Stimulated activated CD4-positive, alpha-beta T cell treated with anti-CD3 and anti-CD28 coated beads, Interleukin-1b, Interleukin-23, amount 100 ng/mL, for 4 hours (primary cell): Measurements from ENCODE around the gene FRMD4A.
A peak's percentile ranks its signal among the peaks of the same experiment; 100 is the strongest.
"Not testable (repeated sequence)": the region's sequence is repeated elsewhere in the genome, so short reads cannot be mapped to it uniquely, and the experiment has no call there.

ENCODE experiments used
- DNase-seq, 2 donors: peaks; one replicate each; pipeline ENCODE4 v3.0.0-alpha.2; 2020; ENCODE audit warnings: low read depth in 2 of 2

The FRMD4A gene

DNA sequence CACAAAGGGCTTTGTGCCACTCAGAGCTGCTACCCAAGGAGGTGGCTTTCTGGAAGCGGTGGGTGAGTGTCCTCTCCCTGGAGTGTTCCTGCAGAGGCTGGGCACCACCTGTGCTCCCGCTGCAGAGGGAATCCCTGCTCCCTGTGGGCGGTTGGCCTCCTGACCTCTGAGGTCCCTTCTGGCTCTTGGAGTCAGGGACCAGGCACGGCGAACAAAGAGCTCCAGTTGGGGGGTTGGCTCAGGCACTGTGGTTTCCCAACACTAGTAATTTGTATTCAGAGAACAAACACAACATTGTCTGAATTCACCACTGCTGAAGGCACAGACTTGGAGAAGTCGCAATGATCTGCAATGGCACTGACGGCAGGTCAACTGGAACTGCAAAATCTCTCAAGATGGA lies 415.0 kb downstream of the FRMD4A start:
- no peak for DNase-seq

DNA sequence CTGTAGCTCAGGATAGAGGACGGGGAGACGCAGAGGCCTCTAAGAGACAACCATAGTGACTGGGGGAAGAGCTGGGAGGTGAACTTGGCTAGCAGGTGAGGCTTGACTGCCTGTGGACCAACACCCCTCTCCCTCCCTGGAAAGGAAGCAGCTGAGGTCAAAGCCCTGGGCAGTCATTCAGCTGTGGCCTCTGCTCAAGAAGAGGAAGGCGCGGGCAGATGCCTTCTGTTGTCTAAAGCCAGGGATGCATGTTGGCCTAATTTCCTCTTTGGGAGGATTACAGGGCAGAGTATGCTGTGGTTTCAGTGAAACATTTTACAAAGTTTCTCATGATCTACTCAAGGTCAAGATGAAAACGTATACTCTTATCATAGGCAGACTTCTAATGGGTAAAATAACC lies 416.8 kb downstream of the FRMD4A start:
- no peak for DNase-seq

DNA sequence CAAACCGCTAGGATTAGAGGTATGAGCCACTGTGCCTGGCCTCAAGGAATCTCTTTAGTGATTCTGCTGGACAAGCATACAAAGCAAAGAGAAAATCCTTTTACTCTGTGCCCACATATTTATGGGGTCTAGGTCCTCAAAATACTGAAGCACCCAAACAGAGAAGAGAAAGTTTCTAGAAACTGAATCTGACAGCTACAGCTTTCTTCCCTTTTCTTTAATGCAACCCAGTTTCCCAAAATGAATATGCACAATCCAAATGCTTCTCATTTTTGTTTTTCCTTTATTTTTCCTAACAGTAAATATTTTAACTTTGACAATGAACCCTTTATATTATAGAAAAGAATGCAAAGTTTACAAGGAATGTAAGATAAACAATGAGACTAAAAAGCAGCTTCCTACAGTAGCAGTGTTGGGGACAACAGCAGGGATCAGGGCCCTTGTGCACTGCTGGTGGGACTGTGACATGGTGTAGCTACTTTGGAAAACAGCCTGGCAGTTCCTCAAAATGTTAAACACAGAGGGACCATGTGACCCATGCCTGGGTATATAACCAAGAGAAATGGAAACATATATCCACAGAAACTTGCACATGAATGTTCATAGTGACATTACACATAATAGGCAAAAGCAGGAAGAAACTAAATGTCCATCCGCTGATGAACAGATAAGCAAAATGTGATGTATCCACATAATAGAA lies 418.8 kb downstream of the FRMD4A start:
- no peak for DNase-seq

DNA sequence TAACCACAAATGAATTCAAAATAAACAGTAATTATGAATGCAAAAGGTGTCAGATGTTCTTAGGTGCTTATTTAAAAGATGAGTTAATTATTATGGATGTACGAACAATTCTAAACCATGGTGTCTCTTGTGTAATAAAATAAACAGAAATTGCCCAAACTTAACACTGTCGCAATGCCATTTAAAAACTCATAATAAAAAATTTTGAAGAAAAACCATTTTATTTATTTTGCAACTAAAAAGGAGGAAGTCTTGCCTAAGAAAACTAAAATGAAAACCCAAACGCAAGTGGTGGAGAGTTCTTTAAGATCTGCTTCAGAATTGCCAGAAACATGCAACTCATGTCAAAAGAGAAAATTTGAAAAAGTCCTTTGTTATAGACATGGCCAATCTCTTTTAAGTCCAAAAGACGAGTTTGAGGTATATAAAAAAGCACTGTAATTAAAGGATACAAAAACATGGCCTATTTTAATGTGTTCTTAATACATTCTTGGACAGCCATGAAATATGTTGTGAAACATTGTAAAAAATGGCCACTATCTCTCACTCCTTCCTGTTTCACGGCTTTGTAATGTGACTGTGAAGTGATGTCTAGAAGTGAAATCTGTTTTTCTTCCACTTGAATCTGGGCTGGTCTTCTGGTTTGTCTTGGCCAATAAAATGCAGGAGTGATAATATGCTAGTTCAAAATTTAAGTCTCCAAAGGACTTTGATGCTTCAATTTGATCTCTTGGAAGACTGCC lies 421.0 kb downstream of the FRMD4A start:
- DNase-seq, result no peak

DNA sequence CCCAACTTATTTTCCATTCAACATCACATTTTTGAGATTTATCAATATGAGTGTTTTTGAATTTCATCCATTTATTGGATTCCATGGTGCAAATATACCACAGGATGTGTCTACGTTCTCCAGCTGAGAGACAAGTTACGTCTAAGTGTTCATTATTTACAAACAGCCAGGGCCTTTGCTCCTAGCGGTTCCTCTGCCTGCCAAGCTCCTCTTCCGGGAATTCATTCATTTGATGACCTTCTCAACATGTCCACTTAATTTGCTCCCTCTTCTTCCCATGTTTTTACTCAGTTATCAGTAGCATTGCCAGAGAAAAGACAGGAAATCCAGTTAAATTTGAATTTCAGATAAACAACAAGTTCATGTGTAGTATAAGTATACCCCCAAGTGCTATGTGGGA lies 422.2 kb downstream of the FRMD4A start:
- no peak for DNase-seq

DNA sequence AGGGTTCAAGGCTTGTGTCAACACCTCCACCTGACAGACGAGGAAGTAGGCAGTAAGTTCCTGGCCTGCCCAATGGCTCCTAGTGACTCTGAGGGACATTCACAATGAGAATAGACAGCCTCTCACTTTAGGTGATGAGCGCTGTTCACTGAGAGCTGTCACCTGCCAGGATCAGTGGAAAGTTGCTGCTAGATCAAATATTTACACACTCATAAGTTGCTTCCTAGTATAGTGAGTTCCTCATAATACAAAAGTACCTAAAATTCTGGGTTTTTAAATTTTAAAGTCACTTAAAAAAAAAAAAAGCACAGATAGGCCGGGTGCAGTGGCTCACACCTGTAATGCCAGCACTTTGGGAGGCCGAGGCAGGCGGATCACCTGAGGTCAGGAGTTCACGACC lies 423.2 kb downstream of the FRMD4A start:
- no peak for DNase-seq

DNA sequence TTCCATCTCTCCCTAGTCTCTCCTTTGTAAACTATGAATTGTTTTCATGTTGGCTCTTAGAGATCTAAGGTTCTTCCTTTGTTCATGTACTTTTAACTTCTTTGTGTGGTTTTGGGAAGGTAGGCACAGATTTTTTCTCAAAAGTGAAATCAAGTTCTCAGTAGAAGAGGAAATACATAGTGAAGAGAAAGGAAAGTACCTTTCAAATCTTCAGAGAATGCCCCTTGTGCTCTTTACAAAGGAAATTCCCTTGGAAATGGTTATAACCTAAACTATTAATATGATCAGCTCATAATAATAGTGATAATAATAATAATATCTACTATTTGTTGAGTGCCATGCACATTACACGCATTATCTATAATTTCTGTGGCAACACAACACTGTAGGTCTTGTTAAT lies 425.4 kb downstream of the FRMD4A start:
- no peak for DNase-seq

DNA sequence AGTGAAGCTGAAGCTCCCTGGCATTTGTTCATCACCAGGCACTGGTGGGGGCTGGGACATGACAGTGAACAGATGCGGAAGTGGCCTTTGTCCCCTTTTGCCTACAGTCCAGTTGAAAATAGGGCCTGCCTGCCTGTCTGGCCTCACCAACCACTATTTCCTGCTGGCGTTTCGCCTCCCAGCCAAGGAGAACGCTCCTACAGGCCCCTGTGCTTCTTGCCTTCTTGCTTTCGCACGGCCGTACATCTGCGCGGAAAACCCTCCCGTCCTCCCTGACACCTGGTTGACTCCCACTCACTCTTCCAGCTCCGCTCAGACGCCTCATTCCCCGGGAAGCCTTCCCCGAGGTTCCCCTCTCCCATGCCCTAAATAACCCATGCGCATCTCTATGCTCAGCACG lies 426.7 kb downstream of the FRMD4A start:
- DNase-seq, result no peak

DNA sequence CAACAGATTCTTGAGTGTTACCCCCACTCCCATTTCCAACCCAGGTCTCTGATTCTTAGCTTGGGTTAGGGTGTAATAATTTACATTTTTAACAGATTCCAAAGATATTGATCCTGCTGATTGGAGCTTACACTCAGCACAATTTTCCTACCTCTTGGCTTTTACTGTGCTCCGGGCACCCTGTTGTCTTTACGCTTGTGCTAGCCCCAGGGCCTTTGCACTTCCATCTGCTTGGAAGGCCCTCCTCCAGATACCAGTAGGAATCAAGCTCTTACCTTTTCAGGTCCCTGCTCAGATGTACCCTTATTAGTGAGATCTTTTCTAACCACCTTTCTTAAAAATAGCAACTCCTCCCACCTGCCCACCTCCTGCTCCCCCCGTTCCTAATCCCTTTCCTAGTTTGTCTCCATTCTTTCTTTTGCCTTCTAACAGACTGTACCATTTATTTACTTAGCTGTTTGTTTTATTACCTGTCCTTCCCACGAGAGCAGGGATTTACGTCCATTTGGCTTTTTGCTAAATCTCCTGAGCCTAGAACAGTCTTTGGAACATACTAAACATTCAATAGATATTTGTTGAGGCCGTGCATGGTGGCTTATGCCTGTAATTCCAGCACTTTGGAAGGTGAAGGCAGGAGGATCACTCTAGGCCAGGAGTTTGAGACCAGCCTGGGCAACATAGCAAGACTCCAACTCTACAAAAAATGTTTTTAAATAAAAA lies 427.7 kb downstream of the FRMD4A start:
- DNase-seq, result no peak

DNA sequence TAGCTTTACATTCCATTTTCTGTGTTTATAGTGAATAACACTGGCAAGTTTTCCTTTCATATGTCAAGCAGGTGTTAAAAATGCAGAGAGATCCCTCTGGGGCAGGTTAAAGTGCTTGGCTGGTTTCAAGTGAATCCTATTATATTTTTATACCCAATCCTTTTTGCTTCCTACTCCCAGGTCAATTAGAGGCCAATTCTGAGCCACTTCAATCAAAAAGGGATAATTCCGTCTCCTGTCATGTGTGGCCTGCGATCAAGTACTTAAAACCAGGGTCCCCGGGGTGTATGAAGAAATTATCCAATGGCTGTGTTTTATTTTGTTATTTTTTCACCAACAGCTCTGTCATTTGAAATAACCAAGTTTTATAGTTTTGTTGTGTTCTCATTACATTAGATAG lies 430.8 kb downstream of the FRMD4A start:
- no peak for DNase-seq

DNA sequence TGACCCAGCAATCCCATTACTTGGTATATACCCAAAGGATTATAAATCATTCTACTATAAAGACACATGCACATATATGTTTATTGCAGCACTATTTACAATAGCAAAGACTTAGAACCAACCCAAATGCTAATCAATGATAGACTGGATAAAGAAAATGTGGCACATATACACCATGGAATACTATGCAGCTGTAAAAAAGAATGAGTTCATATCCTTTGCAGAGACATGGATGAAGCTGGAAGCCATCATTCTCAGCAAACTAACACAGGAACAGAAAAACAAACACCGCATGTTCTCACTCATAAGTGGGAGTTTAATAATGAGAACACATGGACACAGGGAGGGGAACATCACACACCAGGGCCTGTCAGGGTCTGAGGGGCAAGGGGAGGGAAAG lies 434.6 kb downstream of the FRMD4A start:
- not testable (repeated sequence) for DNase-seq

DNA sequence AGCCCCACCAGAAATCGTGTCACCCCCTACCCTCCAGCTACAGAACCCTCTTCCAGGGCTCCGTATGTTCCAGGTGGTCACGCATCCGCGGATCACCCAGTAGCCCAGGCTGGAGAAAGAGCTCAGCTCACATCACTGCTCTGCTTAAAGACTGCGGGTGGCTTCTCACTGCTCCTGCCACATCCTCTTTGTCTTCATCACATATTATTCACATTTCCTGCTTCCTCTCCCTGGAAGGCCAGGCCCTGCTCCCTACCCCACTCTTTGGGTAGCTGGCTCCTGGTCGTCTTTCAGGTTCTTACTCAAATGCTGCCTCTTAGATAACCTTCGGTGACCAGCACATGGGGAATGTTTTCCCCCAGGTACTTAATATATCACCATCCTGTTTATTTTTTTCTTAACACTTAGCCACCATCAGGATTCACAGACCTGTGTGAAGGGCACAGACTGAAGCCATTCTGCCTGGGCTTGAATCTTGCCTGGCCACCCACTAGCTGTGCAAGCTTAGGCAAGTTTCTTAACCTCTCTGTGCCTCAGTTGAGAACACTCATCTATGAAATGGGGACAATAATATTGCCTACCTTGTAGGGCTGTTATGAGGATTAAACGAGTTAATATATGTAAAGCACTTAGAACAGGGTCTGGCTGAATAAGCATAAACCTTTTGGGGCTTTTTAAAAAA lies 436.2 kb downstream of the FRMD4A start:
- DNase-seq, result no peak

DNA sequence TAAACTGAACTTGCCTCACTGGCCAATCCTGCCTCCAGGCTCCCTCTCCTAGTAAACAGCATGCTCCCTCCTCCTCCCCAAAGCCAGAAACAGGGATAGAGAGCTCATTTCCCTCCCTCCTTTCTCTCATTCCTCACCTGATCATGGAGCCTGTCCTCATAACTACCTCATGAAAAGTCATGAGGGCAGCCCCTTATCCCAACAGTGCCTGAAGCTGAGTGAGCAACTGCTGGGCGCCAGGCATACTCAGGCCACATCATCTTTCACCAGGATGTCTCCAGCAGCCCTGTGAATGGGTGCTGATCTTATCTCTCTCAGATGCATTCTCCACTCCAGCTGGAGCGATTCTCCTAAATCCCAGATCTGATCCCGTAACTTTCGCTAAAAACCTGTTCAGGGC lies 436.8 kb downstream of the FRMD4A start:
- no peak for DNase-seq

DNA sequence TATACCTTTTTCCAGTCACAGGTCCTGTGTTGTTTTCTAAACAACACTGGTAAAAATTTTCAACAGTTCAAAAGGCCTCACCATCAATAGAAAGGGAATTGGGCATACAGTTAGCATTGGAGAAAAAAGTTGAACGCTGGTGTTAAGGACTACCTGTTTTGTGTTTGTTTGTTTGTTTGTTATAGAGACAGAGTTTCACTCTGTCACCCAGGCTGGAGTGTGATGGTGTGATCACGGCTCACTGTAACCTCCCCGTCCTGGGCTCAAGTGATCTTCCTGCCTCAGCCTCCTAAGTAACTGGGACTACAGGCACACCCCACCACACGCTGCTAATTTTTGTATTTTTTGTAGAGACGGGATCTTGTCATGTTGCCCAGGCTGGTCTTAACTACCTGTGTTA lies 437.9 kb downstream of the FRMD4A start:
- no peak for DNase-seq

DNA sequence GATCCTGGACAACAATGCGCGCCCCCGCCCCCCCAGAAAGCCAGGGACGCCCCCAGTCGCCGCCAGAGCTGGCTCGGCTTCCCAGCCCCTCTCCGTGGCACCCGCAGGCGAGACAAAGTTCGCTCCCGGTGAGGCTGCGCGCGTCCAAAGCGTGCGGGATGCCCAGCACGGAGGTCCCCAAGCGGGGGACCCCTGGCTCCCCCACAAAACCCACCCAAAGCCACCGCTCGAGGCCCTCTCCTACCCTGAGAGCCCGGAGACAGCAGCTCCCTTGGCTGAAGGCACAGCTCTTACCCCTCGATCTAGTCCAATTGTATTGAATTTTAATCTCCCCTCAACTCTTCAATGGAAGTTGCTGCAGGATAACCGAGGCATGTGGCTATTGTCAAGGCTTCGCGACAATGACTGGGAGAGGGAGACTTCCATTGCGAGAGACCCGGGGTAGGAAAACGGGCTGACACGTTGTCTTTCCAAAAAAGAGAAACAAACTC lies 438.7 kb downstream of the FRMD4A start:
- DNase-seq, result no peak

DNA sequence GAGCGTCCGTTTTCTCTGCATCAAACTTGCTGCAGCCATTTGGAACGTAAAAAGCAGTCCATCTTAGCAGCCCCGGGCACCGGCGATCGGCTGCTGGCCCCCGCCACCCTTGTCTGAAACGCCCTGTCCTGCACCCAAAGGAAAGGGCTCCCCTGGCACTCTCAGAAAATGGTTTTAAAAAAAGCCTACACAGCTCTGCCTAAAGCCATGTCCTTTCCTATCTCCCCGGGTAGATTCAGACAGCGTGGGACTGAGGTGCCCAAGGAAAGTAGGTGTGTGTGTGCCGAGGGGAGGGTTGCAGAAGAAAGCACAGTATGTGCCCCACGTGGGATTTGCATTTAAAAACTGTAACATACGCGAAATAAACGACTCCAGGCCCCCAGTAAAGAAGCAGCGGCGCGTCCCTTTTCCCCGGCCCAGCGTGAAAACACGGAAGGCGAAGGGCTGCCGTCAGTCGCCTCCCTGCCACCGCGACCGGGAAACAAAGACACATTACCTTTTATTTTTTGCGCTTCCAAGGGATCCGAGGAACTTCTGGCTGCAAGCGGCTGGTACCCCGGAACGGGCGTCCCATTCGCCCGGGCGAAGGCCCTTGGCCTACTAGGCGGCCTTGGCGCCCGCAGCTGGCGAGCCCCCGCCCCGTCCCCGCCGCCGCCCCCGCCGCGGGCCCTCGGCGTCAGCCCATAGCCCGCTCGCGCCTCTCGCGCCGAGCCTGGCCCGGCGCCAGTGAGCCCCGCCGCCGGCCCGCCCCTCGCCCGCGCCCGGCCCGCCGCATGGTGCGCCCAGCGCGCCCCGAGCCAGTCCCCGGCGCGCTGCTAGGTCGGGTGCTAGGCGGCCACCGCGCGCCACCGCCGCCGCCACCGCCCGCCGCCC lies 439.4 kb downstream of the FRMD4A start:
- peak in 1 of 2 donors; percentile 21 for DNase-seq

DNA sequence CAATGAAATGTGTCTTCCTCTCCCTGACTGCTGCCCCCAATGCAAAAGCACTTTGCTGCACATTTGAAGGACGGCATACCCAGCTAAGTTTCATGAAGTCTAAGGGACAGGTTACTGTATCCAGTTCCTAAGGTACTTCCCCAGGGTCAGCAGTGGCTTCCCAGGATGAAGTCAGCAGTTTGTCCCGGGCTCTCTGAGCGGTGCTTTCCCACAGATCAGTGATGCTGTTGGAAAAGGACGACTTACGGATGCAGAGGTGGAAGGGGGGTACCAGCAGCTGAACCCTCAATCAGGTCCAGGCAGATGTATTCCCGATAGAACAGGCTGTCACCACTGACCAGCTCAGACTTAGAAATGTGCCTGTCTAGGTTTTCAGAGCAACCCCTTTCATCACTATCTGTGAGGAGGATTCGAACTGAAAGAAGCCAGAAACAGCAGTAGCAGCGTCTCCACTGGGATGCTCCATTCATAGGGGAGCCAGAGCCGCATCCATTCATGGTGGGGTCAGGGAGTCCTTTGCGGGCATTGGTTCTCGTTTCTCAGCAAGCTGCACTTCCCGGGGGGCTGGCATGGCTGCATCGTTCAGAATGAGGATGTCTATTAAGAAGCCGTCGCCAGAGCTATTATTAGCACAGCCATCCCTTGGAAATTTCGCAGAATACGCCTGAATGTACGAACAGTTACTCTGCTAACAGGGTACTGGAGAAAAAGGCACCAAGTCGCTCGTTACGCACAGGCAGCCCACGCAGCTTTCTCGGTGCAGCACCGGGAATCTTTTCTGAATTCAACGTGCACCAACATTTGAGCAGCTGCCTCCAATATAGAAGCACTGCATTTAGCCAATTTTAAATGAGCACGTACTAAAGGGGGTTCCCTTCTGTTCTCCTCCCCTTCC lies 440.2 kb downstream of the FRMD4A start:
- DNase-seq, result no peak

DNA sequence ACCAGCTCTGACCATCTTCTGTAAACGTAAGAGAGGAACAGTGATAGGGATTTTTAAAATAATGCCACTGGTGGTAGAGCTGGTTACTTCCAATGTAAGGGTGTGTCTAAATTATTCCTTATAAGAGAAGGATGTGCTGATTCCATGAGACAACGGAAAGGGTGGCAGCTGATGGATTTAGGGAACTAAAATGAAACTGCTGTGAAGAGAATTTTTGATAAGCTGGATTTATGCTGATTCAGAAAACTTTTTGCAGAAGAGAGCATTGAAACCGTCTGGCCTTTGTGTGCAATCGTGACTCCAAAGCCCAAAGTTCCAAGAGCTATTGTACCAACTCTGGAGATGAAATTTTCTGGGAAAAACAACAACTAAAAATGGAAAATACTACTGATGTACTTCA lies 443.0 kb downstream of the FRMD4A start:
- no peak for DNase-seq

DNA sequence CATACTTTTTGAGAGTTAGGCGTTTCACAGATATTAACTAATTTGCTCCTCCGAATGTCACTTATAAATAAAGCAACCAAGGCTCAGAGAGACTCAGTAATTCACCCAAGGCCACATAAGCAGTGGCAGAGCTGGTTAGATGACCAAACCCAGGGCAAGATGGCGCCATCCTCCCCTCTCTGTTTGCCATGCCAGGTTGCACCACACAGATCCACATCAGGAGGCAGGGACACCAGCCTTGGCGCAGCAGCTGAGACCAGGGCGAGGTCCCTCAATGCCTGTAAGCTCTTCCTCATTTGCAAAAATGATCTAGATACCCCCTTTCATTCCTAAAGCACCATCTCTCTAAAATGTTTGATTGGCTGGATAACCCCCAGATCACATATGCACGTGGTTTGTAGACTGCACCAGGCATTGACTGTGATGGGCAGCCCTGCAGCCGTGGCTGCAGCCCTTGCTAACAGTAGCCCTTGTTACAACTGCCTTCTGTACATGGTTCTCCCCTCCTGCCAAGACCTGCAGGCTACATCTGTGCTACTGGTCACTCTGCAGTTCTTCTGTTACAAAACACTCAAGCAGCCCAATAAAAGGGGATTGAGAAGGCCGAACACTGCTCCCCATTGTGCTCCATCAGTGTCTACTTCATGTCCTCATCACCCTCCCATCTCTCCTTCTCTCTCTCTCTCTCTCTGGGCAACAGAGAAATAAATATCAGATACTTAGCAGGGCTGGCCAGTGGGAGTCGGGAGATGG lies 445.3 kb downstream of the FRMD4A start:
- DNase-seq, result no peak
